ENCODE measurements around the gene RASGRF2.

GRCh38 chr5:81006231-81006630, 46.1 kb downstream of the RASGRF2 start:
- TF ChIP-seq MAX (IDR thresholded peaks at IDR 0.05) (no peak), CHD1 (IDR thresholded peaks at IDR 0.05; ENCODE audit: low read depth, low read length) (no peak), TEAD4 (IDR thresholded peaks at IDR 0.05; ENCODE audit: low read depth, low read length) (no peak), EP300 (IDR thresholded peaks at IDR 0.05; ENCODE audit: borderline replicate concordance in 1 of 2, low read depth in 2 of 2, low read length in 2 of 2) (no peak), CEBPB (IDR thresholded peaks at IDR 0.05; ENCODE audit: low read depth, low read length) (no peak), JUND (IDR thresholded peaks at IDR 0.05; ENCODE audit: low read length) (no peak), GABPA (IDR thresholded peaks at IDR 0.05; ENCODE audit: borderline replicate concordance, insufficient read depth, low read length) (no peak), POLR2AphosphoS5 (IDR thresholded peaks at IDR 0.05; ENCODE audit: low read depth, low read length) (no peak), SIN3A (conservative IDR thresholded peaks at IDR 0.05 in 1 of 2, IDR thresholded peaks at IDR 0.05 in 1 of 2; ENCODE audit: low read depth in 1 of 2, low read length in 2 of 2) (no peak), RNF2 (IDR thresholded peaks at IDR 0.05; ENCODE audit: borderline replicate concordance, low read depth, low read length, missing control alignments, poor library complexity, severe bottlenecking) (no peak)

All from H1 (cell line).